HepG2 (cell line): Measurements from ENCODE around the gene QRFPR. TPM values are rescaled to one million over a fixed set of nuclear protein-coding genes. Genes with fewer than 3 reads are reported as not detected.

Source experiments
- ATAC-seq: fragments of 200-7000 bp; cut with Tn5 transposase; 3 replicates; pipeline ENCODE4 v1.9.1; 2020; ENCODE audit warnings: mild to moderate bottlenecking, moderate library complexity
- BruUV-seq: library from RNA; stranded (reverse); fragments of 400-500 nt; replicated peaks from 2 replicates; lab custom pipeline; 2021; lab: Mats Ljungman, UMichigan
- CTCF ChIA-PET: fragments of 300-600 bp; formaldehyde crosslinking; extraction: SDS; loops from one replicate; lab custom pipeline; 2021; ENCODE audit warnings: low total read pairs, inconsistent platforms, low intra/inter-chr PET ratio; lab: Yijun Ruan, JAX
- POLR2A ChIA-PET: fragments of 350-600 bp; sonication (Branson Sonifier 250); formaldehyde crosslinking; loops from one replicate; lab custom pipeline; 2020; ENCODE audit warnings: antibody characterized with exemption, inconsistent platforms; lab: Yijun Ruan, JAX
- DNase-seq: peaks from one replicate; pipeline ENCODE4 v3.0.0-alpha.2; 2015; ENCODE audit warnings: low spot score
- FAIRE-seq: peaks from 3 replicates; lab custom pipeline; 2011; peaks lifted over from hg19 to GRCh38; lab: Jason Lieb, UNC
- H2AFZ ChIP-seq: one replicate; pipeline ENCODE4 v1.6.1; 2011; ENCODE audit warnings: low read length, inconsistent platforms
- H3K27ac ChIP-seq: fragments of 300-600 bp; 3 replicates; pipeline ENCODE4 v1.8.0; 2011; ENCODE audit warnings: mixed run types, mild to moderate bottlenecking, mixed read lengths, low read length, inconsistent platforms; ENCODE audit not compliant: insufficient read depth; ENCODE audit errors: extremely low read length
- H3K27me3 ChIP-seq, 2 experiments: fragments of 200-600 bp in 1 of 2; 2 replicates in 1 of 2; 3 replicates in 1 of 2; pipeline versions ENCODE4 v1.6.0 to v1.8.0; 2011; ENCODE audit warnings: low read length in 2 of 2, mild to moderate bottlenecking in 2 of 2, moderate library complexity in 2 of 2, inconsistent platforms in 1 of 2; ENCODE audit not compliant: insufficient read depth in 2 of 2, control insufficient read depth in 1 of 2
- H3K36me3 ChIP-seq, 2 experiments: fragments of 200-600 bp in 1 of 2; replicated peaks in 1 of 2; 2 replicates in 1 of 2; 3 replicates in 1 of 2; pipeline versions ENCODE4 v1.5.1 to v1.8.0; 2011; ENCODE audit warnings: low read length in 2 of 2, inconsistent platforms in 1 of 2; ENCODE audit not compliant: insufficient read depth in 2 of 2, control insufficient read depth in 1 of 2
- H3K4me1 ChIP-seq: 2 replicates; pipeline ENCODE4 v1.5.1; 2012; ENCODE audit warnings: low read length, inconsistent platforms; ENCODE audit not compliant: insufficient read depth
- H3K4me2 ChIP-seq: 2 replicates; pipeline ENCODE4 v1.6.0; 2011; ENCODE audit warnings: low read depth, low read length, inconsistent platforms
- H3K4me3 ChIP-seq, 3 experiments: fragments of 200-600 bp in 1 of 3; sonication (generic), shearing (Covaris generic) in 1 of 3; replicated peaks in 1 of 3; 2 replicates each; pipeline ENCODE4 v1.5.1; 2011 to 2016; ENCODE audit warnings: low read length in 3 of 3, inconsistent platforms in 2 of 3, low read depth in 2 of 3, mild to moderate bottlenecking in 2 of 3, control low read depth in 1 of 3, mixed read lengths in 1 of 3; ENCODE audit not compliant: insufficient read depth in 1 of 3
- H3K79me2 ChIP-seq: one replicate; pipeline ENCODE4 v1.6.1; 2011; ENCODE audit warnings: low read length, inconsistent platforms; ENCODE audit not compliant: insufficient read depth
- H3K9ac ChIP-seq: 2 replicates; pipeline ENCODE4 v1.6.0; 2011; ENCODE audit warnings: mild to moderate bottlenecking, low read depth, low read length, inconsistent platforms; ENCODE audit not compliant: insufficient read depth
- H3K9me3 ChIP-seq: 2 replicates; pipeline ENCODE4 v1.5.1; 2012; ENCODE audit warnings: mild to moderate bottlenecking, low read length
- H4K20me1 ChIP-seq: 2 replicates; pipeline ENCODE4 v1.6.0; 2011; ENCODE audit warnings: inconsistent platforms, mild to moderate bottlenecking, low read length, moderate library complexity; ENCODE audit not compliant: insufficient read depth
- FLYWCH1 ChIP-seq: sonication (generic); formaldehyde crosslinking; IDR thresholded peaks from 2 replicates; pipeline ENCODE4 v1.8.1; 2023; ENCODE audit warnings: mild to moderate bottlenecking, missing genetic modification reagents
- HNRNPH1 ChIP-seq: fragments of 200-400 bp; formaldehyde crosslinking; optimal IDR thresholded peaks from 2 replicates; pipeline ENCODE3; 2017; ENCODE audit warnings: mild to moderate bottlenecking, low read depth, low read length
- NFYC ChIP-seq: IDR thresholded peaks from 2 replicates; pipeline ENCODE4 v1.6.1; 2016; ENCODE audit warnings: missing genetic modification reagents, missing compliant biosample characterization
- NPAS2 ChIP-seq: sonication (generic); formaldehyde crosslinking; IDR thresholded peaks from 2 replicates; pipeline ENCODE4 v1.8.0; 2022; ENCODE audit warnings: mild to moderate bottlenecking, missing genetic modification reagents, borderline replicate concordance
- SAFB2 ChIP-seq: sonication (generic); formaldehyde crosslinking; IDR thresholded peaks from 2 replicates; pipeline ENCODE4 v1.5.1; 2020; ENCODE audit warnings: missing genetic modification reagents, low read depth, mild to moderate bottlenecking, borderline replicate concordance
- YEATS4 ChIP-seq: sonication (generic); formaldehyde crosslinking; IDR thresholded peaks from 2 replicates; pipeline ENCODE4 v1.4.0; 2020; ENCODE audit warnings: missing genetic modification reagents, borderline replicate concordance
- ZNF251 ChIP-seq: sonication (generic); formaldehyde crosslinking; IDR thresholded peaks from 2 replicates; pipeline ENCODE4 v1.9.0; 2021; ENCODE audit warnings: mild to moderate bottlenecking, missing genetic modification reagents
- ZNF781 ChIP-seq: sonication (generic); formaldehyde crosslinking; IDR thresholded peaks from 2 replicates; pipeline ENCODE4 v1.5.1; 2020; ENCODE audit warnings: borderline replicate concordance, mild to moderate bottlenecking, missing genetic modification reagents; ENCODE audit errors: not compliant biosample characterization
- ZSCAN21 ChIP-seq: sonication (generic); formaldehyde crosslinking; IDR thresholded peaks from 2 replicates; pipeline ENCODE4 v1.8.0; 2022; ENCODE audit warnings: mild to moderate bottlenecking, missing genetic modification reagents, moderate library complexity, borderline replicate concordance
- WGBS: methylation state at CpG from one replicate; pipeline ENCODE4 v1.1.6; 2017; ENCODE audit warnings: low lambda C conversion rate; 5-methylcytosine and 5-hydroxymethylcytosine counted together
- in situ Hi-C: cut with HindIII; loops from 2 replicates; pipeline ENCODE4 v1.10.0; 2017; ENCODE audit warnings: low pct_unique_long_range_greater_than_20kb; ENCODE audit not compliant: extremely low pct_ligation_motif_present
- intact Hi-C: fragments of 100-400 bp; cut with micrococcal nuclease; formaldehyde crosslinking; loops from one replicate; pipeline ENCODE4 v1.10.0; 2022; ENCODE audit not compliant: unreplicated experiment
- polyA plus RNA-seq, 8 experiments: library from polyadenylated mRNA; depleted of rRNA in 3 of 8; stranded (reverse) in 7 of 8; unstranded in 1 of 8; fragments of >200 nt; fragmentation: Illumina TruSeq in 4 of 8; extraction: Trizol in 4 of 8; gene quantifications; 2 replicates each; pipeline versions ENCODE4 v1.2.1 to v1.2.3, GENCODE V29; 2011 to 2016; ENCODE audit warnings: low read depth in 4 of 8, missing spikeins in 1 of 8, mixed read lengths in 1 of 8; ENCODE audit not compliant: insufficient read depth in 1 of 8
- total RNA-seq, 5 experiments: library from RNA; depleted of rRNA; stranded (reverse); fragments of >200 nt; fragmentation: Illumina TruSeq; extraction: Trizol; gene quantifications; 2 replicates each; pipeline ENCODE4 v1.2.3, GENCODE V29; 2016; ENCODE audit warnings: low read depth in 1 of 5
- TF ChIP-seq, protein P1 (sequence below): sonication (generic); formaldehyde crosslinking; IDR thresholded peaks from 2 replicates; pipeline ENCODE4 v1.4.0; 2020; ENCODE audit warnings: missing genetic modification reagents, borderline replicate concordance
- TF ChIP-seq, protein P2 (sequence below): sonication (generic); formaldehyde crosslinking; IDR thresholded peaks from 2 replicates; pipeline ENCODE4 v1.5.0; 2020; ENCODE audit warnings: missing genetic modification reagents
- TF ChIP-seq, protein P3 (sequence below): sonication (generic); formaldehyde crosslinking; IDR thresholded peaks from 2 replicates; pipeline ENCODE4 v1.5.0; 2020; ENCODE audit warnings: mild to moderate bottlenecking, missing genetic modification reagents, moderate library complexity
- TF ChIP-seq, protein P4 (sequence below): sonication (generic); formaldehyde crosslinking; conservative IDR thresholded peaks from 2 replicates; pipeline ENCODE4 v1.4.0; 2020; ENCODE audit warnings: missing genetic modification reagents
- TF ChIP-seq, protein P5 (sequence below): sonication (generic); formaldehyde crosslinking; IDR thresholded peaks from 2 replicates; pipeline ENCODE4 v1.5.0; 2020; ENCODE audit warnings: missing genetic modification reagents
- TF ChIP-seq, protein P6 (sequence below): IDR thresholded peaks from 2 replicates; pipeline ENCODE4 v1.6.1; 2016

The QRFPR gene
- total and polyA plus RNA-seq, 2 of the 13 experiments (the other 11 are each of a cell fraction or from before 2014, with no cell fraction given), result not detected

DNA sequence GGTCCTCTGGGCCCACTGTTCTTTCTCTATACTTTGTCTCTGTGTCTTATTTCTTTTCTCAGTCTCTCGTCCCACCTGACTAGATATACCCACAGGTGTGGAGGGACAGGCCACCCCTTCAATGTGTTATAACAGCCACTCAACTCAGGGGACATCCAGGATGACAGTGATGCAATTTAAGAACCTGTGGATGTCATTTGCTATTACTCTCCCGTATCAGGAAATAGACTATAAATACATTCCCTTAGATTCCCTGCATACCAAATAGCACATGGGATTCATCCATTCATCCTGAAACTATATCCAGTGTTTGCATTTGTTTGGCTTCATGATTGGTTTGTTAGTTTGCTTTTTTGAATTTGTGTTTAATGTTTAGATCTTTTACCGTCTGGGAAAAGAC, 16.6 kb upstream of the QRFPR start:
- TF ChIP-seq, protein P1, sequence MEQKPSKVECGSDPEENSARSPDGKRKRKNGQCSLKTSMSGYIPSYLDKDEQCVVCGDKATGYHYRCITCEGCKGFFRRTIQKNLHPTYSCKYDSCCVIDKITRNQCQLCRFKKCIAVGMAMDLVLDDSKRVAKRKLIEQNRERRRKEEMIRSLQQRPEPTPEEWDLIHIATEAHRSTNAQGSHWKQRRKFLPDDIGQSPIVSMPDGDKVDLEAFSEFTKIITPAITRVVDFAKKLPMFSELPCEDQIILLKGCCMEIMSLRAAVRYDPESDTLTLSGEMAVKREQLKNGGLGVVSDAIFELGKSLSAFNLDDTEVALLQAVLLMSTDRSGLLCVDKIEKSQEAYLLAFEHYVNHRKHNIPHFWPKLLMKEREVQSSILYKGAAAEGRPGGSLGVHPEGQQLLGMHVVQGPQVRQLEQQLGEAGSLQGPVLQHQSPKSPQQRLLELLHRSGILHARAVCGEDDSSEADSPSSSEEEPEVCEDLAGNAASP (CRISPR knock-in tag), result no peak
- TF ChIP-seq, protein P2, sequence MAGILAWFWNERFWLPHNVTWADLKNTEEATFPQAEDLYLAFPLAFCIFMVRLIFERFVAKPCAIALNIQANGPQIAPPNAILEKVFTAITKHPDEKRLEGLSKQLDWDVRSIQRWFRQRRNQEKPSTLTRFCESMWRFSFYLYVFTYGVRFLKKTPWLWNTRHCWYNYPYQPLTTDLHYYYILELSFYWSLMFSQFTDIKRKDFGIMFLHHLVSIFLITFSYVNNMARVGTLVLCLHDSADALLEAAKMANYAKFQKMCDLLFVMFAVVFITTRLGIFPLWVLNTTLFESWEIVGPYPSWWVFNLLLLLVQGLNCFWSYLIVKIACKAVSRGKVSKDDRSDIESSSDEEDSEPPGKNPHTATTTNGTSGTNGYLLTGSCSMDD (CRISPR knock-in tag), result no peak
- no peak for TF ChIP-seq YEATS4 (CRISPR knock-in tag)
- TF ChIP-seq, protein P3, sequence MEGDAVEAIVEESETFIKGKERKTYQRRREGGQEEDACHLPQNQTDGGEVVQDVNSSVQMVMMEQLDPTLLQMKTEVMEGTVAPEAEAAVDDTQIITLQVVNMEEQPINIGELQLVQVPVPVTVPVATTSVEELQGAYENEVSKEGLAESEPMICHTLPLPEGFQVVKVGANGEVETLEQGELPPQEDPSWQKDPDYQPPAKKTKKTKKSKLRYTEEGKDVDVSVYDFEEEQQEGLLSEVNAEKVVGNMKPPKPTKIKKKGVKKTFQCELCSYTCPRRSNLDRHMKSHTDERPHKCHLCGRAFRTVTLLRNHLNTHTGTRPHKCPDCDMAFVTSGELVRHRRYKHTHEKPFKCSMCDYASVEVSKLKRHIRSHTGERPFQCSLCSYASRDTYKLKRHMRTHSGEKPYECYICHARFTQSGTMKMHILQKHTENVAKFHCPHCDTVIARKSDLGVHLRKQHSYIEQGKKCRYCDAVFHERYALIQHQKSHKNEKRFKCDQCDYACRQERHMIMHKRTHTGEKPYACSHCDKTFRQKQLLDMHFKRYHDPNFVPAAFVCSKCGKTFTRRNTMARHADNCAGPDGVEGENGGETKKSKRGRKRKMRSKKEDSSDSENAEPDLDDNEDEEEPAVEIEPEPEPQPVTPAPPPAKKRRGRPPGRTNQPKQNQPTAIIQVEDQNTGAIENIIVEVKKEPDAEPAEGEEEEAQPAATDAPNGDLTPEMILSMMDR (CRISPR knock-in tag), result no peak
- TF ChIP-seq, protein P4, sequence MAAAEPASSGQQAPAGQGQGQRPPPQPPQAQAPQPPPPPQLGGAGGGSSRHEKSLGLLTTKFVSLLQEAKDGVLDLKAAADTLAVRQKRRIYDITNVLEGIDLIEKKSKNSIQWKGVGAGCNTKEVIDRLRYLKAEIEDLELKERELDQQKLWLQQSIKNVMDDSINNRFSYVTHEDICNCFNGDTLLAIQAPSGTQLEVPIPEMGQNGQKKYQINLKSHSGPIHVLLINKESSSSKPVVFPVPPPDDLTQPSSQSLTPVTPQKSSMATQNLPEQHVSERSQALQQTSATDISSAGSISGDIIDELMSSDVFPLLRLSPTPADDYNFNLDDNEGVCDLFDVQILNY (CRISPR knock-in tag), result no peak
- TF ChIP-seq NFYC (CRISPR knock-in tag), result no peak
- no peak for TF ChIP-seq ZNF781
- TF ChIP-seq NPAS2, result no peak
- no peak for TF ChIP-seq HNRNPH1
- no peak for TF ChIP-seq ZNF251 (CRISPR knock-in tag)
- TF ChIP-seq, protein P5, sequence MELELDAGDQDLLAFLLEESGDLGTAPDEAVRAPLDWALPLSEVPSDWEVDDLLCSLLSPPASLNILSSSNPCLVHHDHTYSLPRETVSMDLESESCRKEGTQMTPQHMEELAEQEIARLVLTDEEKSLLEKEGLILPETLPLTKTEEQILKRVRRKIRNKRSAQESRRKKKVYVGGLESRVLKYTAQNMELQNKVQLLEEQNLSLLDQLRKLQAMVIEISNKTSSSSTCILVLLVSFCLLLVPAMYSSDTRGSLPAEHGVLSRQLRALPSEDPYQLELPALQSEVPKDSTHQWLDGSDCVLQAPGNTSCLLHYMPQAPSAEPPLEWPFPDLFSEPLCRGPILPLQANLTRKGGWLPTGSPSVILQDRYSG (CRISPR knock-in tag), result no peak
- TF ChIP-seq, protein P6, sequence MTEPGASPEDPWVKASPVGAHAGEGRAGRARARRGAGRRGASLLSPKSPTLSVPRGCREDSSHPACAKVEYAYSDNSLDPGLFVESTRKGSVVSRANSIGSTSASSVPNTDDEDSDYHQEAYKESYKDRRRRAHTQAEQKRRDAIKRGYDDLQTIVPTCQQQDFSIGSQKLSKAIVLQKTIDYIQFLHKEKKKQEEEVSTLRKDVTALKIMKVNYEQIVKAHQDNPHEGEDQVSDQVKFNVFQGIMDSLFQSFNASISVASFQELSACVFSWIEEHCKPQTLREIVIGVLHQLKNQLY (CRISPR knock-in tag), result no peak
- no peak for TF ChIP-seq ZSCAN21 (CRISPR knock-in tag)
- no peak for TF ChIP-seq FLYWCH1
- no peak for TF ChIP-seq SAFB2
- Histone ChIP-seq H3K79me2 (no peaks in the 10 kb centered on the region), H3K9me3 (no peaks in the 10 kb centered on the region), H3K27ac (no peak overlapping the region), H2AFZ (no peak overlapping the region), H3K4me1 (no peaks in the 10 kb centered on the region), H3K9ac (no peak overlapping the region), H3K27me3 (no peaks in the 10 kb centered on the region), H3K36me3 (no peaks in the 10 kb centered on the region), H3K4me3 (no peak overlapping the region), H4K20me1 (no peaks in the 10 kb centered on the region), H3K4me2 (no peak overlapping the region)
- ATAC-seq, result no peak
- ChIA-PET POLR2A (no interaction called here), CTCF (no interaction called here)
- in situ Hi-C loops (no loop called here), intact Hi-C loops (no loop called here)
- WGBS, result 20% methylated on average over 3 of the region's 3 CpGs
- BruUV-seq, result no TSS peak
- no peak for FAIRE-seq
- DNase-seq, result no peak
